Upper lobe of left lung (tissue), 6 donors: ENCODE results near the gene ADIPOQ. TPM values are rescaled to one million over a fixed set of nuclear protein-coding genes. Genes with fewer than 3 reads are reported as not detected.
"Not testable (repeated sequence)": the region's sequence is repeated elsewhere in the genome, so short reads cannot be mapped to it uniquely, and the experiment has no call there.

ENCODE experiments used
- ATAC-seq, 2 donors: fragments of 200-7000 bp; cut with Tn5 transposase; one replicate each; pipeline ENCODE4 v1.9.1; 2022; ENCODE audit warnings: mild to moderate bottlenecking in 2 of 2, moderate library complexity in 2 of 2; ENCODE audit not compliant: low FRiP score in 2 of 2
- DNase-seq, 2 donors: peaks; one replicate each; pipeline ENCODE4 v3.0.0-alpha.2; 2019 to 2020
- H3K27ac ChIP-seq, 4 donors: fragments of 200-600 bp; sonication (generic); one replicate each; pipeline ENCODE4 v1.5.1; 2016 to 2019
- H3K27me3 ChIP-seq, 4 donors: fragments of 200-600 bp; sonication (generic); one replicate each; pipeline ENCODE4 v1.5.1; 2017 to 2019
- H3K36me3 ChIP-seq, 4 donors: fragments of 200-600 bp; sonication (generic); one replicate each; pipeline ENCODE4 v1.5.1; 2016 to 2019
- H3K4me1 ChIP-seq, 4 donors: fragments of 200-600 bp; sonication (generic); one replicate each; pipeline ENCODE4 v1.5.1; 2018 to 2019
- H3K4me3 ChIP-seq, 4 donors: fragments of 200-600 bp; sonication (generic); one replicate each; pipeline ENCODE4 v1.5.1; 2017 to 2019; ENCODE audit warnings: mild to moderate bottlenecking in 2 of 4, moderate library complexity in 1 of 4
- H3K9me3 ChIP-seq, 4 donors: fragments of 200-600 bp; sonication (generic); one replicate each; pipeline ENCODE4 v1.5.1; 2018 to 2019
- EP300 ChIP-seq, 4 donors: sonication (generic); formaldehyde crosslinking; IDR thresholded peaks; one replicate each; pipeline ENCODE4 v1.5.1; 2017; ENCODE audit warnings: antibody characterized with exemption in 4 of 4, control low read depth in 2 of 4
- POLR2A ChIP-seq, 4 donors: fragments of 450-650 bp; IDR thresholded peaks; one replicate each; pipeline ENCODE4 v1.5.1; 2016 to 2017; ENCODE audit warnings: antibody characterized with exemption in 4 of 4, mild to moderate bottlenecking in 2 of 4
- POLR2AphosphoS5 ChIP-seq, 2 donors: sonication (generic); formaldehyde crosslinking; IDR thresholded peaks; one replicate each; pipeline ENCODE4 v1.5.1; 2017; ENCODE audit warnings: antibody characterized with exemption in 2 of 2
- WGBS, 2 donors: methylation state at CpG; one replicate each; pipeline ENCODE4 v1.1.5; 2017 to 2018; 5-methylcytosine and 5-hydroxymethylcytosine counted together
- total RNA-seq, 6 donors: library from RNA; depleted of rRNA in 4 of 6; stranded (reverse); fragments of >200 nt in 4 of 6; gene quantifications; one replicate each; pipeline versions ENCODE4 v1.1.0 to v1.2.1, GENCODE V29; 2016 to 2021
- TF ChIP-seq, protein P1 (sequence below), 6 experiments: fragments of 450-650 bp in 4 of 6; fragments of 200-600 bp in 2 of 6; sonication (generic) in 2 of 6; IDR thresholded peaks; one replicate each; pipeline ENCODE4 v1.5.1; 2016 to 2019; ENCODE audit warnings: antibody characterized with exemption in 6 of 6
- donor health status: DM: no; HTN: no; CAD: no; lungs with moderate emphysema.
- donor health status: DM: no; HTN: yes; CAD: no; lungs with severe emphysema.

Gene ADIPOQ
- total RNA-seq, 6 donors from 2014 or later: 0.20 TPM; not detected in 5

DNA sequence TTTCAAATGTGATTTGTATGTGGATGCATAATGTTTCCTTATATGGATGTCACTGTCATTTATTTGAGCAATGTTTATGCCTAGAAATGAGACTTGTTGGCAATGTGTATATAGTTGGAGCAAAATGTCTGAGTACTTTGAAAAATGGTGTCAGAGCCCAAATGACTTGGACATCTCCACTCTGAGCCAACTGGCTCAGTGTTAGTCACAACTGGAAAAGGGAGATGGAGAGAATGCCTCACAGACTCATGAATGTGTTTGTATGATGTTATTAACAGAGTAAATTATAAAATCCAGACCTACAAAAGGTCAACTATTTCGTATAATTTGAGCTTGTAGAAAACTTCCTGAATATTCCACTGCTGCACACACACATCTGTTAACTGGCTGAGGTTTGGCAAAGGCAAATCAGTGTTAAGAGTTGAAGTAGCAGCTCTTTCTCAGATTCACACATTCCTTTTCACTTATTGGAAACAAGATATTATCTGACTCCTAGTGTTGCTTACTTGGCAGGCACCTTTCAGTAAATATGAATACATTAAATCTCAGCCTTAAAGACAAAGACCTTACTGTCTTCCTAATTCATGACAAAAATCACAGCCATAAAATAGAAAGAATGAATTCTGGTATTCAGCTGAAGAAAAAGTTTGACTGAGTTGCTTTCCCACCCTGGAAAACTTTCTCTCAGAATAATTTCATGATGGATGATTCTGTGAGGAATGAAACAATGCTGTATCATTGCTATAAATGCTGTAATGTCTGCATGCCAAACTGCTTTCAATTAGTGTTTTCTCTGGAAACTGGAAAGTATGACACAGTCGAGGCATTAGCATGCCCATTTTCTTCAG, 27.0 kb downstream of the ADIPOQ start:
- Histone ChIP-seq H3K36me3 (no peaks in the 10 kb centered on the region), H3K27me3 (no peaks in the 10 kb centered on the region), H3K4me1 (peaks cover 0 to 9% (median 6%) of the 10 kb centered on the region in 4 donors), H3K4me3 (no peak overlapping the region), H3K9me3 (no peaks in the 10 kb centered on the region), H3K27ac (no peak overlapping the region)
- no peak for ATAC-seq
- 58 to 59% methylated on average over 2 of the region's 2 CpGs for WGBS, 2 donors
- no peak for DNase-seq
- TF ChIP-seq, protein P1, sequence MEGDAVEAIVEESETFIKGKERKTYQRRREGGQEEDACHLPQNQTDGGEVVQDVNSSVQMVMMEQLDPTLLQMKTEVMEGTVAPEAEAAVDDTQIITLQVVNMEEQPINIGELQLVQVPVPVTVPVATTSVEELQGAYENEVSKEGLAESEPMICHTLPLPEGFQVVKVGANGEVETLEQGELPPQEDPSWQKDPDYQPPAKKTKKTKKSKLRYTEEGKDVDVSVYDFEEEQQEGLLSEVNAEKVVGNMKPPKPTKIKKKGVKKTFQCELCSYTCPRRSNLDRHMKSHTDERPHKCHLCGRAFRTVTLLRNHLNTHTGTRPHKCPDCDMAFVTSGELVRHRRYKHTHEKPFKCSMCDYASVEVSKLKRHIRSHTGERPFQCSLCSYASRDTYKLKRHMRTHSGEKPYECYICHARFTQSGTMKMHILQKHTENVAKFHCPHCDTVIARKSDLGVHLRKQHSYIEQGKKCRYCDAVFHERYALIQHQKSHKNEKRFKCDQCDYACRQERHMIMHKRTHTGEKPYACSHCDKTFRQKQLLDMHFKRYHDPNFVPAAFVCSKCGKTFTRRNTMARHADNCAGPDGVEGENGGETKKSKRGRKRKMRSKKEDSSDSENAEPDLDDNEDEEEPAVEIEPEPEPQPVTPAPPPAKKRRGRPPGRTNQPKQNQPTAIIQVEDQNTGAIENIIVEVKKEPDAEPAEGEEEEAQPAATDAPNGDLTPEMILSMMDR (IDR thresholded peaks at IDR 0.05): no peak
- TF ChIP-seq POLR2A (IDR thresholded peaks at IDR 0.05) (no peak), POLR2AphosphoS5 (IDR thresholded peaks at IDR 0.05) (no peak), EP300 (IDR thresholded peaks at IDR 0.05) (no peak)

DNA sequence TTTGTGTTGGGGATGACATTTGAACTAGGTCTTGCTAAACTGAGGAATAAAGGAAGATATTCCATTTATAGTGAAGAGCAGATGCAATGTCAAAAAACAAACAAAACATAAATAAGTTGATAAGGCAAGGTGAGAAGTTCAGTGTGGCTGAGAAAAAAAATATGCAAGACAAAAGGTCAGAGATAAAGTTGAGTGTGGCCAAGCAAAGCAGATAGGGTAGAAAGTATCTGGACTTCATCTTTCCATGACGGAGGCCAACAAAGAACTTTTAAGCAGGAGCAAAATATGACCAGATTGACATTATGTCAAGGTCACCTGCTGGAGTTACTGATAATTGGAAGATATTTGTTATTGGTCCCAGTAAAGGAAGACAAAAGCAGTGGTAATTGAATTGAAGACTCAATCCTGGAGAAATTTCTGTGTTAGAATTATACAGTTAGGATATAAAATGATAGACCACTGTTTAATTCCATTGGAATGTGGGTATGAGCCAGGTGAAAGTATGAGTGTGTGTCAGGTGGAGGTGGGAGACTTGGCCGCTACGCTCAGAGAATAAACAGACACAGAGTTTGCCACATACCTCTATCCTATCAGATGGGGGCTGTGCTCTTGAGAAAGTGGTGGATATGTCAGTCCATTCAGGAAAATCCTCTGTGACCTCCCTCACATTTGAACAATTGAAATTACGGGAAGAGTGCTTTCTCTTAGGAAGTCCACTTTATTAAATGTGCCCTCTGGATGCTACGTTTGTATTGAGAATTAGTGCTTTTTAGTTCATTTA, 28.1 kb downstream of the ADIPOQ start:
- Histone ChIP-seq H3K4me1 (peaks cover 0 to 9% (median 6%) of the 10 kb centered on the region in 4 donors), H3K27ac (no peak overlapping the region), H3K9me3 (no peaks in the 10 kb centered on the region), H3K4me3 (no peak overlapping the region), H3K36me3 (no peaks in the 10 kb centered on the region), H3K27me3 (no peaks in the 10 kb centered on the region)
- ATAC-seq (no peak), DNase-seq (no peak)
- no peak for TF ChIP-seq EP300 (IDR thresholded peaks at IDR 0.05)
- TF ChIP-seq, protein P1 (IDR thresholded peaks at IDR 0.05): no peak
- TF ChIP-seq POLR2AphosphoS5 (IDR thresholded peaks at IDR 0.05): no peak
- no peak for TF ChIP-seq POLR2A (IDR thresholded peaks at IDR 0.05)
- WGBS, 2 donors: 63 to 76% methylated on average over 5 of the region's 5 CpGs

DNA sequence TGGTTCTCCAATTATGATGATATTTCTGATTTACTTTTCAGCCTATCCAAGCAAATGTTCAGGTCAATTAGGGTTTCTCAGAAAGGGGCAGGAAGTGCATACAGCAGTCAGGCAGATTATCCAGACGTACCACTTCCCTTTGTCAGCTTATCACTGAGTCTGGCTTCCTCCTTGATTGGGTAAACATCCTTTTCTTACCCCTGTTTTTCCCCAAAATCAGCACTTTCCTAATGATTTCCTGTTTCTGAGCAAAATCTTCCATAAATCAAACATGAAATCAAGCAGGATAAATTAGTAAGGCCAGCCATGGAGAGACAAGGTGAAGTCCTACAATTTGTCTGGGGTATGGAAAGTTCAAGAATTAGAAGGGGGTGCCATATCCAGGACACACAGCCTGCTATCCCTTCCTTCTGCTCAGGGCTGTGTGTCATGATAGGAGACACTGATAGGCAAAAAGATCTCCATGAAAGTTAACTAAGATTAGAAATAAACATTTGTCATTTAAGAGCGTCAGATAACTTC, 29.0 kb downstream of the ADIPOQ start:
- DNase-seq (no peak), ATAC-seq (no peak)
- Histone ChIP-seq H3K27me3 (no peaks in the 10 kb centered on the region), H3K36me3 (no peaks in the 10 kb centered on the region), H3K4me1 (peaks cover 0 to 9% (median 6%) of the 10 kb centered on the region in 4 donors), H3K4me3 (no peak overlapping the region), H3K27ac (no peak overlapping the region), H3K9me3 (no peaks in the 10 kb centered on the region)
- TF ChIP-seq POLR2A (IDR thresholded peaks at IDR 0.05) (no peak), POLR2AphosphoS5 (IDR thresholded peaks at IDR 0.05) (no peak), EP300 (IDR thresholded peaks at IDR 0.05) (no peak)
- TF ChIP-seq, protein P1 (IDR thresholded peaks at IDR 0.05): no peak
- WGBS, 2 donors: 38 to 41% methylated on average over 2 of the region's 2 CpGs

DNA sequence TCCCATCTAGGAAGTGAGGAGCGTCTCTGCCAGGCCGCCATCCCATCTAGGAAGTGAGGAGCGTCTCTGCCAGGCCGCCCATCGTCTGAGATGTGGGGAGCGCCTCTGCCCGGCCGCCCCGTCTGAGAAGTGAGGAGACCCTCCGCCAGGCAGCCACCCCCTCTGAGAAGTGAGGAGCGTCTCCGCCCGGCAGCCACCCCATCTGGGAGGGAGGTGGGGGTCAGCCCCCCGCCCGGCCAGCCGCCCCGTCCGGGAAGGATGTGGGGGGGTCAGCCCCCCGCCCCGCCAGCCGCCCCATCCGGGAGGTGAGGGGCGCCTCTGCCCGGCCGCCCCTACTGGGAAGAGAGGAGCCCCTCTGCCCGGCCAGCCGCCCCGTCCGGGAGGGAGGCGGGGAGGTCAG, 31.3 kb downstream of the ADIPOQ start:
- ATAC-seq, H3K4me3 ChIP-seq, H3K4me1 ChIP-seq, H3K9me3 ChIP-seq, H3K27ac ChIP-seq, H3K36me3 ChIP-seq, H3K27me3 ChIP-seq: not testable (repeated sequence)
- peak in 1 of 2 donors; percentile 57 for DNase-seq
- no CpG with 5 or more reads among the region's 30 CpGs for WGBS, 2 donors

DNA sequence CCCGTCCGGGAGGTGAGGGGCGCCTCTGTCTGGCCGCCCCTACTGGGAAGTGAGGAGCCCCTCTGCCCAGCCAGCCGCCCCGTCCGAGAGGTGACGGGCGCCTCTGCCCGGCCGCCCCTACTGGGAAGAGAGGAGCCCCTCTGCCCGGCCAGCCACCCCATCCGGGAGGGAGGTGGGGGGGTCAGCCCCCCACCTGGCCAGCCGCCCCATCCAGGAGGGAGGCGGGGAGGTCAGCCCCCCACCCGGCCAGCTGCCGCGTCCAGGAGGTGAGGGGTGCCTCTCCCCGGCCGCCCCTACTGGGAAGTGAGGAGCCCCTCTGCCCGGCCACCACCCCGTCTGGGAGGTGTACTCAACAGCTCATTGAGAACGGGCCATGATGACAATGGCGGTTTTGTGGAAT, 31.7 kb downstream of the ADIPOQ start:
- DNase-seq: peak in 1 of 2 donors; percentile 54
- not testable (repeated sequence) for H3K4me1 ChIP-seq, H3K27me3 ChIP-seq, H3K9me3 ChIP-seq, ATAC-seq, H3K4me3 ChIP-seq, H3K36me3 ChIP-seq, H3K27ac ChIP-seq
- WGBS, 2 donors: 92 to 98% methylated on average over 3 to 4 of the region's 24 CpGs

DNA sequence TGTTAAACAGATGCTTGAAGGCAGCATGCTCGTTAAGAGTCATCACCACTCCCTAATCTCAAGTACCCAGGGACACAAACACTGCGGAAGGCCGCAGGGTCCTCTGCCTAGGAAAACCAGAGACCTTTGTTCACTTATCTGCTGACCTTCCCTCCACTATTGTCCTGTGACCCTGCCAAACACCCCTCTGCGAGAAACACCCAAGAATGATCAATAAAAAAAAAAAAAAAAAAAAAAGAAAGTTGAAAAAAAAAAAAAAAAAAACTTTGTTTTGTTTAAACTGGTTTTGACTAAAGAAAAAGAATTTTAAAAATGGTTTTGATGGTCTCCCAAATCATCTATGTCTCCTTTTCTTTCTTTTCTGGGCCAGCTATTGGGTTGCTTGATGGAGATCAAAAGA, 32.3 kb downstream of the ADIPOQ start:
- H3K27me3 ChIP-seq, H3K4me3 ChIP-seq, H3K4me1 ChIP-seq, H3K27ac ChIP-seq, H3K9me3 ChIP-seq, H3K36me3 ChIP-seq, ATAC-seq, DNase-seq: not testable (repeated sequence)
- 75% methylated on average over 1 of the region's 4 CpGs; no CpG with 5 or more reads in 1 of the 2 donors for WGBS, 2 donors
